ENCODE results near the gene NCOA1. TPM values are rescaled to one million over a fixed set of nuclear protein-coding genes. Genes with fewer than 3 reads are reported as not detected.

The NCOA1 gene
- total and polyA plus RNA-seq, 2 donors (not counting 3 experiments of a cell fraction or from before 2014, with no cell fraction given), result 11.4 to 14.1 TPM

DNA sequence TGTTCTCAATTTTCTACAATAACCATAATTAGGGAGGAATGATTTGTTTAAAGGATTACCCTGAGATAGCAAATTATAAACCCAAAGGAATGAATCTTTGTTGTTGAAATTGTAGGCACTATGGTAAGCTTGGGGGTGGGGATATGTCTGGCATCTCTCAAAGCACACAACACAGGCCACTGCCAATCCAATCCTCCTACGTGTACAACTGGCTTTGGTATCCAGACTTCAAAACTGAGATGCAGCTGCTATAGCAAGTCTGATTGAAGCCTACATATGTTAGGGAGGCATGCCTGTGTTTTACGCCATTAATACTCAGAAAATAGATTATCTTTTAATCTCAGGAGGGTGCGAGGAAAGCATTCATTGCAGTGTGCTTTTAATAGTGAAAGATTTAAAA lies 5.9 kb upstream of the NCOA1 start:
- H3K79me2 ChIP-seq (ENCODE audit: control insufficient read depth, insufficient read depth, low read length), result no peaks in the 10 kb centered on the region
- H4K20me1 ChIP-seq (replicated peaks; ENCODE audit: control insufficient read depth, extremely low read depth, insufficient read depth, low read length), result no peaks in the 10 kb centered on the region
- dilution Hi-C loops (cut with MboI; ENCODE audit: extremely low pct_ligation_motif_present, low sequenced_read_pairs) (no loop called here), intact Hi-C loops (cut with micrococcal nuclease) (no loop called here)
- no TSS peak for BruUV-seq (replicated peaks)
- H3K9me3 ChIP-seq (replicated peaks; ENCODE audit: control insufficient read depth, insufficient read depth, low read length), result no peaks in the 10 kb centered on the region
- no peak overlapping the region for H3K9ac ChIP-seq (replicated peaks; ENCODE audit: extremely low read depth, insufficient read depth, low read length)
- peaks cover 5% of the 10 kb centered on the region for H3K4me1 ChIP-seq (ENCODE audit: control insufficient read depth, extremely low read depth, insufficient read depth, low read length)
- H2AFZ ChIP-seq (ENCODE audit: low read depth, low read length), result no peak overlapping the region
- FAIRE-seq (no peak), DNase-seq (ENCODE audit: low read depth, low spot score) (no peak)
- no peak overlapping the region for H3K27ac ChIP-seq (ENCODE audit: insufficient read depth, low read depth, low read length)
- H3K4me2 ChIP-seq (ENCODE audit: insufficient read depth, low read length), result no peak overlapping the region
- TF ChIP-seq JUN (IDR thresholded peaks at IDR 0.05; ENCODE audit: borderline replicate concordance, insufficient read depth, insufficient read length, low read depth) (no peak), POLR2AphosphoS5 (IDR thresholded peaks at IDR 0.05; ENCODE audit: insufficient read depth, low read depth, low read length) (no peak), EZH2 (IDR thresholded peaks at IDR 0.05; ENCODE audit: borderline replicate concordance, low read depth, low read length, severe bottlenecking) (no peak), GATA2 (IDR thresholded peaks at IDR 0.05; ENCODE audit: insufficient read depth, insufficient read length, low read depth, low read length) (no peak)
- TF ChIP-seq, protein P1, sequence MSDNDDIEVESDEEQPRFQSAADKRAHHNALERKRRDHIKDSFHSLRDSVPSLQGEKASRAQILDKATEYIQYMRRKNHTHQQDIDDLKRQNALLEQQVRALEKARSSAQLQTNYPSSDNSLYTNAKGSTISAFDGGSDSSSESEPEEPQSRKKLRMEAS (IDR thresholded peaks at IDR 0.05; ENCODE audit: insufficient read depth, insufficient read length), result no peak
- ChIA-PET POLR2A (no interaction called here), CTCF (interaction anchor here (1.3 kb wide), 1 partner anchor 63 kb away, joined by 3 read pairs; no protein-coding TSS in a partner anchor)
- H3K27me3 ChIP-seq (ENCODE audit: control insufficient read depth in 2 of 2, insufficient read depth in 2 of 2, low read length in 2 of 2), result peaks cover 3 to 9% of the 10 kb centered on the region in 2 experiments
- H3K36me3 ChIP-seq (ENCODE audit: control insufficient read depth in 2 of 2, extremely low read depth in 1 of 2, insufficient read depth in 2 of 2, low read length in 2 of 2), result no peaks in the 10 kb centered on the region
- no peaks in the 10 kb centered on the region for H3K9me1 ChIP-seq (replicated peaks; ENCODE audit: control insufficient read depth, extremely low read depth, insufficient read depth, low read length)
- no peak overlapping the region for H3K4me3 ChIP-seq (replicated peaks in 1 of 3; ENCODE audit: insufficient read depth in 1 of 3, low read depth in 1 of 3, low read length in 3 of 3)

DNA sequence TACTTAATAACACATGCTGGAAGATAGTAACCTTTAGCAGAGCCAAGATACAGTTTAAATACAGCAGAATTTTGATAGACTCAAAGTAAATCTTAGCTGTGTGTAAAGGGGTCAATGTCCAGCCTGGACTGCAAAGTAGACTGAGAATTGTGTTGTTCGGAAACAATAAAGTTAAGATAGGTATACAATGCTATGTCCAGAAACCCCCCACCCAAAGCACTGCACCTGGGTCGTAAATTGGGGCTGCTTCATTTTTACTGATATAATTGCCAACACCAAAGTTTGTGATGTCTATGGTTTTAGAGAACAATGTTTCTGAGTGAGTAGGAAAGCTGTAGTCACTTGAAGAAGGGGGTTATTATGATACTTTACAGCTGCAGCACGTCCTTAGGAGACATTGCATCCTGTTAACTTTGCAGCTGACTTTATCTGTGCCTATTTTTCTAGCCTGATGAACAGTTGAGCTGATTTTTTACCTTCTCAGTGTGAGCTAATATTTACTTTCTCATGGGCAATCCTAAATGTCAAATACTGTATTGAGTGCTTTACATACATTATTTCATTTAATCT lies 4.3 kb upstream of the NCOA1 start:
- Histone ChIP-seq H3K9ac (replicated peaks; ENCODE audit: extremely low read depth, insufficient read depth, low read length) (no peak overlapping the region), H3K9me1 (replicated peaks; ENCODE audit: control insufficient read depth, extremely low read depth, insufficient read depth, low read length) (no peaks in the 10 kb centered on the region), H3K27ac (ENCODE audit: insufficient read depth, low read depth, low read length) (no peak overlapping the region), H4K20me1 (replicated peaks; ENCODE audit: control insufficient read depth, extremely low read depth, insufficient read depth, low read length) (no peaks in the 10 kb centered on the region), H3K79me2 (ENCODE audit: control insufficient read depth, insufficient read depth, low read length) (no peaks in the 10 kb centered on the region), H3K4me2 (ENCODE audit: insufficient read depth, low read length) (no peak overlapping the region), H3K36me3 (ENCODE audit: control insufficient read depth in 2 of 2, extremely low read depth in 1 of 2, insufficient read depth in 2 of 2, low read length in 2 of 2) (no peaks in the 10 kb centered on the region), H3K4me3 (replicated peaks in 1 of 3; ENCODE audit: insufficient read depth in 1 of 3, low read depth in 1 of 3, low read length in 3 of 3) (no peak overlapping the region), H3K9me3 (replicated peaks; ENCODE audit: control insufficient read depth, insufficient read depth, low read length) (no peaks in the 10 kb centered on the region), H3K27me3 (ENCODE audit: control insufficient read depth in 2 of 2, insufficient read depth in 2 of 2, low read length in 2 of 2) (peaks cover 3 to 7% of the 10 kb centered on the region in 2 experiments), H3K4me1 (ENCODE audit: control insufficient read depth, extremely low read depth, insufficient read depth, low read length) (peaks cover 8% of the 10 kb centered on the region), H2AFZ (ENCODE audit: low read depth, low read length) (no peak overlapping the region)
- no peak for DNase-seq (ENCODE audit: low read depth, low spot score)
- intact Hi-C loops (cut with micrococcal nuclease), result no loop called here
- ChIA-PET CTCF (interaction anchor here (1.2 kb wide), 1 partner anchor 341 kb away, joined by 3 read pairs; no protein-coding TSS in a partner anchor), POLR2A (interaction anchor here (0.6 kb wide), 1 partner anchor 13 kb away, joined by 5 read pairs; no protein-coding TSS in a partner anchor)
- BruUV-seq (replicated peaks), result no TSS peak
- dilution Hi-C loops (cut with MboI; ENCODE audit: extremely low pct_ligation_motif_present, low sequenced_read_pairs), result no loop called here
- FAIRE-seq, result no peak
- no peak for TF ChIP-seq EZH2 (IDR thresholded peaks at IDR 0.05; ENCODE audit: borderline replicate concordance, low read depth, low read length, severe bottlenecking)
- TF ChIP-seq, protein P1 (IDR thresholded peaks at IDR 0.05; ENCODE audit: insufficient read depth, insufficient read length), result no peak
- TF ChIP-seq POLR2AphosphoS5 (IDR thresholded peaks at IDR 0.05; ENCODE audit: insufficient read depth, low read depth, low read length), result no peak
- no peak for TF ChIP-seq JUN (IDR thresholded peaks at IDR 0.05; ENCODE audit: borderline replicate concordance, insufficient read depth, insufficient read length, low read depth)
- no peak for TF ChIP-seq FOS (IDR thresholded peaks at IDR 0.05; ENCODE audit: borderline replicate concordance, insufficient read depth, low read length)
- TF ChIP-seq, protein P2, sequence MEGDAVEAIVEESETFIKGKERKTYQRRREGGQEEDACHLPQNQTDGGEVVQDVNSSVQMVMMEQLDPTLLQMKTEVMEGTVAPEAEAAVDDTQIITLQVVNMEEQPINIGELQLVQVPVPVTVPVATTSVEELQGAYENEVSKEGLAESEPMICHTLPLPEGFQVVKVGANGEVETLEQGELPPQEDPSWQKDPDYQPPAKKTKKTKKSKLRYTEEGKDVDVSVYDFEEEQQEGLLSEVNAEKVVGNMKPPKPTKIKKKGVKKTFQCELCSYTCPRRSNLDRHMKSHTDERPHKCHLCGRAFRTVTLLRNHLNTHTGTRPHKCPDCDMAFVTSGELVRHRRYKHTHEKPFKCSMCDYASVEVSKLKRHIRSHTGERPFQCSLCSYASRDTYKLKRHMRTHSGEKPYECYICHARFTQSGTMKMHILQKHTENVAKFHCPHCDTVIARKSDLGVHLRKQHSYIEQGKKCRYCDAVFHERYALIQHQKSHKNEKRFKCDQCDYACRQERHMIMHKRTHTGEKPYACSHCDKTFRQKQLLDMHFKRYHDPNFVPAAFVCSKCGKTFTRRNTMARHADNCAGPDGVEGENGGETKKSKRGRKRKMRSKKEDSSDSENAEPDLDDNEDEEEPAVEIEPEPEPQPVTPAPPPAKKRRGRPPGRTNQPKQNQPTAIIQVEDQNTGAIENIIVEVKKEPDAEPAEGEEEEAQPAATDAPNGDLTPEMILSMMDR (IDR thresholded peaks at IDR 0.05; ENCODE audit: extremely low read depth in 1 of 2, insufficient read depth in 1 of 2, low read depth in 1 of 2, low read length in 2 of 2), result no peak
- TF ChIP-seq POLR2A (IDR thresholded peaks at IDR 0.05; ENCODE audit: low read depth, low read length), result no peak
- no peak for TF ChIP-seq MYC (IDR thresholded peaks at IDR 0.05; ENCODE audit: low read depth, low read length)
- TF ChIP-seq GATA2 (IDR thresholded peaks at IDR 0.05; ENCODE audit: insufficient read depth, insufficient read length, low read depth, low read length), result no peak

Measured in endothelial cell of umbilical vein (primary cell).